Aorta (tissue), 5 donors: ENCODE data around the gene CRYBA4. TPM values are rescaled to one million over a fixed set of nuclear protein-coding genes. Genes with fewer than 3 reads are reported as not detected.

ENCODE experiments used
- ATAC-seq: fragments of 200-7000 bp; cut with Tn5 transposase; one replicate; pipeline ENCODE4 v1.9.1; 2022; ENCODE audit warnings: moderate library complexity; ENCODE audit not compliant: low FRiP score
- DNase-seq, 2 donors: peaks; one replicate each; pipeline ENCODE4 v3.0.0-alpha.2; 2020
- H3K27ac ChIP-seq, 2 donors: one replicate each; pipeline ENCODE4 v1.5.1; 2013; ENCODE audit warnings: low read length in 2 of 2, mild to moderate bottlenecking in 2 of 2, moderate library complexity in 2 of 2, control low read depth in 1 of 2, inconsistent platforms in 1 of 2, low read depth in 1 of 2
- H3K27me3 ChIP-seq, 2 donors: one replicate each; pipeline ENCODE4 v1.6.1; 2013; ENCODE audit warnings: control low read depth in 1 of 2, low read length in 1 of 2, mild to moderate bottlenecking in 1 of 2, moderate library complexity in 1 of 2; ENCODE audit not compliant: insufficient read depth in 2 of 2, control insufficient read depth in 1 of 2
- H3K36me3 ChIP-seq, 2 donors: one replicate each; pipeline ENCODE4 v1.6.1; 2013; ENCODE audit warnings: control low read depth in 1 of 2, low read length in 1 of 2, mild to moderate bottlenecking in 1 of 2; ENCODE audit not compliant: insufficient read depth in 2 of 2, control insufficient read depth in 1 of 2
- H3K4me1 ChIP-seq, 2 donors: one replicate each; pipeline ENCODE4 v1.6.1; 2013; ENCODE audit warnings: low read length in 2 of 2, control low read depth in 1 of 2, mild to moderate bottlenecking in 1 of 2, moderate library complexity in 1 of 2; ENCODE audit not compliant: insufficient read depth in 2 of 2, control insufficient read depth in 1 of 2
- H3K4me3 ChIP-seq, 2 donors: one replicate each; pipeline ENCODE4 v1.5.1; 2013; ENCODE audit warnings: low read length in 2 of 2, control low read depth in 1 of 2, mild to moderate bottlenecking in 1 of 2
- H3K9me3 ChIP-seq: one replicate; pipeline ENCODE4 v1.6.1; 2013; ENCODE audit warnings: mild to moderate bottlenecking, low read length; ENCODE audit not compliant: control insufficient read depth
- WGBS, 2 donors: extraction: QIAGEN DNeasy Blood & Tissue Kit; methylation state at CpG; one replicate each; pipeline ENCODE4 v1.1.7; 2013; 5-methylcytosine and 5-hydroxymethylcytosine counted together
- intact Hi-C, 2 donors: fragments of 100-400 bp; cut with DNase I; formaldehyde crosslinking; loops; one replicate each; pipeline versions ENCODE4 v1.14.2 to v1.15.0; 2022
- polyA plus RNA-seq, 2 donors: library from polyadenylated mRNA; stranded (reverse); fragments of 200-250 nt; gene quantifications; one replicate each; pipeline ENCODE4 v1.2.3, GENCODE V29; 2013
- total RNA-seq, 2 donors: library from RNA; stranded (reverse); fragmentation: NEBNext Ultra II Directional; extraction: Animal tissue kit (Norgen Biotek cat#: 25700); gene quantifications; one replicate each; pipeline ENCODE4 v1.2.1, GENCODE V29; 2021
- donor health status: healthy with polysubstance abuse.
- donor health status: Bipolar disorder and iron deficiency.
- donor health status: DM: no; HTN: no; CAD: no.
- donor health status: DM: no; HTN: no; CAD: no.
- donor health status: DM: yes; HTN: yes; CAD: no.

Gene CRYBA4
- total and polyA plus RNA-seq, 4 donors = not detected

- DNase-seq (peak in 1 of 2 donors; percentile 72), ATAC-seq (peak; percentile 37)
- Histone ChIP-seq H3K4me1 (no peaks in the 10 kb centered on the region), H3K36me3 (no peaks in the 10 kb centered on the region), H3K4me3 (no peak overlapping the region), H3K9me3 (no peaks in the 10 kb centered on the region), H3K27ac (no peak overlapping the region), H3K27me3 (no peaks in the 10 kb centered on the region)
- intact Hi-C loops = no loop called here
- WGBS, 2 donors = 3 to 4% methylated on average over 27 of the region's 27 CpGs
Observed at GRCh38 chr22:26658671-26659478, 37.1 kb downstream of the CRYBA4 start.

- DNase-seq (no peak), ATAC-seq (no peak)
- WGBS, 2 donors = 77% methylated on average over 6 of the region's 6 CpGs
- Histone ChIP-seq H3K27ac (no peak overlapping the region), H3K27me3 (no peaks in the 10 kb centered on the region), H3K4me3 (no peak overlapping the region), H3K4me1 (no peaks in the 10 kb centered on the region), H3K9me3 (no peaks in the 10 kb centered on the region), H3K36me3 (no peaks in the 10 kb centered on the region)
- intact Hi-C loops = no loop called here
Observed at GRCh38 chr22:26660356-26660755, 38.6 kb downstream of the CRYBA4 start.

GRCh38 chr22:26660961-26661578 is 39.3 kb downstream of the CRYBA4 start:
- Histone ChIP-seq H3K36me3 (no peaks in the 10 kb centered on the region), H3K27me3 (no peaks in the 10 kb centered on the region), H3K4me3 (no peak overlapping the region), H3K27ac (no peak overlapping the region), H3K9me3 (no peaks in the 10 kb centered on the region), H3K4me1 (no peaks in the 10 kb centered on the region)
- intact Hi-C loops = no loop called here
- no peak for DNase-seq
- no peak for ATAC-seq
- 79 to 89% methylated on average over 7 of the region's 7 CpGs for WGBS, 2 donors

- no peak for ATAC-seq
- no peaks in the 10 kb centered on the region for H3K9me3 ChIP-seq
- intact Hi-C loops = no loop called here
- no peak overlapping the region for H3K4me3 ChIP-seq
- WGBS, 2 donors = 88 to 93% methylated on average over 2 of the region's 2 CpGs
- H3K27me3 ChIP-seq = no peaks in the 10 kb centered on the region
- no peak for DNase-seq
- H3K27ac ChIP-seq = no peak overlapping the region
- no peaks in the 10 kb centered on the region for H3K4me1 ChIP-seq
- no peaks in the 10 kb centered on the region for H3K36me3 ChIP-seq
Observed at GRCh38 chr22:26662160-26662559, 40.4 kb downstream of the CRYBA4 start.

- no peaks in the 10 kb centered on the region for H3K27me3 ChIP-seq
- WGBS, 2 donors = 78 to 80% methylated on average over 9 of the region's 9 CpGs
- intact Hi-C loops = no loop called here
Observed at GRCh38 chr22:26663374-26663923, 41.7 kb downstream of the CRYBA4 start.

GRCh38 chr22:26665813-26666231 is 44.1 kb downstream of the CRYBA4 start:
- Histone ChIP-seq H3K4me3 (no peak overlapping the region), H3K9me3 (no peaks in the 10 kb centered on the region), H3K36me3 (no peaks in the 10 kb centered on the region), H3K27ac (no peak overlapping the region), H3K27me3 (no peaks in the 10 kb centered on the region), H3K4me1 (no peaks in the 10 kb centered on the region)
- ATAC-seq (no peak), DNase-seq (no peak)
- 22 to 26% methylated on average over 4 of the region's 4 CpGs for WGBS, 2 donors
- intact Hi-C loops = no loop called here

More at GRCh38 chr22:26663374-26663923, 41.7 kb downstream of the CRYBA4 start:
- H3K9me3 ChIP-seq = no peaks in the 10 kb centered on the region
- H3K27ac ChIP-seq = no peak overlapping the region
- H3K36me3 ChIP-seq = no peaks in the 10 kb centered on the region
- no peak overlapping the region for H3K4me3 ChIP-seq
- ATAC-seq (no peak), DNase-seq (no peak)
- no peaks in the 10 kb centered on the region for H3K4me1 ChIP-seq

GRCh38 chr22:26667140-26667539 is 45.4 kb downstream of the CRYBA4 start:
- Histone ChIP-seq H3K9me3 (no peaks in the 10 kb centered on the region), H3K4me3 (no peak overlapping the region), H3K27ac (no peak overlapping the region), H3K27me3 (no peaks in the 10 kb centered on the region), H3K36me3 (no peaks in the 10 kb centered on the region), H3K4me1 (no peaks in the 10 kb centered on the region)
- DNase-seq (no peak), ATAC-seq (no peak)
- intact Hi-C loops = no loop called here
- 85 to 87% methylated on average over 13 of the region's 13 CpGs for WGBS, 2 donors

GRCh38 chr22:26669060-26669481 is 47.3 kb downstream of the CRYBA4 start:
- 40 to 58% methylated on average over 2 of the region's 2 CpGs for WGBS, 2 donors

More at GRCh38 chr22:26669060-26669481, 47.3 kb downstream of the CRYBA4 start:
- no peak overlapping the region for H3K27ac ChIP-seq
- H3K4me1 ChIP-seq = no peaks in the 10 kb centered on the region
- H3K4me3 ChIP-seq = no peak overlapping the region
- H3K9me3 ChIP-seq = no peaks in the 10 kb centered on the region
- no peaks in the 10 kb centered on the region for H3K27me3 ChIP-seq
- no peak for ATAC-seq
- intact Hi-C loops = no loop called here
- DNase-seq = no peak
- no peaks in the 10 kb centered on the region for H3K36me3 ChIP-seq
